Liver (tissue), 9 donors: ENCODE results near the gene MAP3K4. TPM values are rescaled to one million over a fixed set of nuclear protein-coding genes. Genes with fewer than 3 reads are reported as not detected.
"Not testable (repeated sequence)": the region's sequence is repeated elsewhere in the genome, so short reads cannot be mapped to it uniquely, and the experiment has no call there.

Experiments used
- DNase-seq: peaks from one replicate; pipeline ENCODE4 v3.0.0-alpha.2; 2017; ENCODE audit warnings: low spot score
- H3K27ac ChIP-seq, 2 donors: one replicate each; pipeline ENCODE4 v1.7.0; 2013; ENCODE audit warnings: inconsistent platforms in 2 of 2, low read length in 2 of 2, control low read depth in 1 of 2, low read depth in 1 of 2, mild to moderate bottlenecking in 1 of 2
- H3K27me3 ChIP-seq, 4 donors: one replicate each; pipeline versions ENCODE4 v1.6.1 to v1.7.0; 2013; ENCODE audit warnings: low read length in 3 of 4, inconsistent platforms in 1 of 4, mild to moderate bottlenecking in 1 of 4, moderate library complexity in 1 of 4; ENCODE audit not compliant: control insufficient read depth in 4 of 4, insufficient read depth in 4 of 4
- H3K36me3 ChIP-seq, 4 donors: one replicate each; pipeline versions ENCODE4 v1.6.1 to v1.7.0; 2013; ENCODE audit warnings: low read length in 3 of 4, mild to moderate bottlenecking in 3 of 4, low read depth in 1 of 4, moderate library complexity in 1 of 4; ENCODE audit not compliant: control insufficient read depth in 4 of 4, insufficient read depth in 3 of 4
- H3K4me1 ChIP-seq, 4 donors: one replicate each; pipeline versions ENCODE4 v1.6.1 to v1.7.0; 2013; ENCODE audit warnings: low read length in 3 of 4, mild to moderate bottlenecking in 3 of 4, moderate library complexity in 1 of 4; ENCODE audit not compliant: control insufficient read depth in 4 of 4, insufficient read depth in 4 of 4
- H3K4me3 ChIP-seq, 3 donors: one replicate each; pipeline versions ENCODE4 v1.6.1 to v1.7.0; 2013; ENCODE audit warnings: low read length in 3 of 3, control low read depth in 1 of 3, low read depth in 1 of 3, mild to moderate bottlenecking in 1 of 3
- H3K9ac ChIP-seq, 2 donors: one replicate each; pipeline ENCODE4 v1.7.0; 2013; ENCODE audit warnings: low read length in 2 of 2, mild to moderate bottlenecking in 2 of 2, moderate library complexity in 2 of 2, control low read depth in 1 of 2, low read depth in 1 of 2
- H3K9me3 ChIP-seq, 4 donors: one replicate each; pipeline versions ENCODE4 v1.6.1 to v1.7.0; 2013; ENCODE audit warnings: low read length in 3 of 4; ENCODE audit not compliant: control insufficient read depth in 4 of 4
- ATF3 ChIP-seq: IDR thresholded peaks from 2 replicates; pipeline ENCODE4 v1.6.1; 2016; ENCODE audit warnings: antibody characterized with exemption
- EGR1 ChIP-seq, 2 donors: IDR thresholded peaks; 2 replicates each; pipeline ENCODE4 v1.6.1; 2016 to 2018; ENCODE audit warnings: antibody characterized with exemption in 2 of 2, low read depth in 2 of 2
- FOXA1 ChIP-seq: IDR thresholded peaks from 2 replicates; pipeline ENCODE4 v1.6.1; 2016; ENCODE audit warnings: antibody characterized with exemption
- FOXA2 ChIP-seq: IDR thresholded peaks from 2 replicates; pipeline ENCODE4 v1.6.1; 2016; ENCODE audit warnings: antibody characterized with exemption
- GABPA ChIP-seq, 2 donors: IDR thresholded peaks in 1 of 2; conservative IDR thresholded peaks in 1 of 2; 2 replicates each; pipeline ENCODE4 v1.6.1; 2016; ENCODE audit warnings: antibody characterized with exemption in 2 of 2, mild to moderate bottlenecking in 1 of 2, moderate library complexity in 1 of 2
- HNF4A ChIP-seq, 2 donors: conservative IDR thresholded peaks; 2 replicates each; pipeline ENCODE4 v1.6.1; 2016; ENCODE audit warnings: antibody characterized with exemption in 2 of 2, mild to moderate bottlenecking in 2 of 2
- HNF4G ChIP-seq: IDR thresholded peaks from 2 replicates; pipeline ENCODE4 v1.6.1; 2016; ENCODE audit warnings: antibody characterized with exemption
- JUND ChIP-seq, 2 donors: IDR thresholded peaks; 2 replicates each; pipeline ENCODE4 v1.6.1; 2016; ENCODE audit warnings: antibody characterized with exemption in 2 of 2
- NR2F2 ChIP-seq: IDR thresholded peaks from 2 replicates; pipeline ENCODE4 v1.6.1; 2016; ENCODE audit warnings: antibody characterized with exemption
- RAD21 ChIP-seq, 2 donors: IDR thresholded peaks; 2 replicates each; pipeline ENCODE4 v1.6.1; 2016; ENCODE audit warnings: antibody characterized with exemption in 2 of 2, mild to moderate bottlenecking in 2 of 2
- REST ChIP-seq: IDR thresholded peaks from 2 replicates; pipeline ENCODE4 v1.6.1; 2016; ENCODE audit warnings: antibody characterized with exemption, mild to moderate bottlenecking
- RXRA ChIP-seq, 2 donors: IDR thresholded peaks; 2 replicates each; pipeline ENCODE4 v1.6.1; 2017 to 2018; ENCODE audit warnings: antibody characterized with exemption in 2 of 2, mild to moderate bottlenecking in 1 of 2
- SP1 ChIP-seq: IDR thresholded peaks from 2 replicates; pipeline ENCODE4 v1.6.1; 2018; ENCODE audit warnings: antibody characterized with exemption, mild to moderate bottlenecking
- TAF1 ChIP-seq: conservative IDR thresholded peaks from 2 replicates; pipeline ENCODE4 v1.6.1; 2016; ENCODE audit warnings: antibody characterized with exemption, mild to moderate bottlenecking
- YY1 ChIP-seq: IDR thresholded peaks from 2 replicates; pipeline ENCODE4 v1.6.1; 2016; ENCODE audit warnings: antibody characterized with exemption, mild to moderate bottlenecking
- ZBTB33 ChIP-seq: IDR thresholded peaks from 2 replicates; pipeline ENCODE4 v1.6.1; 2016; ENCODE audit warnings: antibody characterized with exemption
- WGBS: extraction: QIAGEN DNeasy Blood & Tissue Kit; methylation state at CpG from one replicate; pipeline ENCODE4 v1.1.7; 2013; 5-methylcytosine and 5-hydroxymethylcytosine counted together
- polyA plus RNA-seq, 2 donors: library from polyadenylated mRNA; stranded (reverse) in 1 of 2; unstranded in 1 of 2; fragments of 200-250 nt in 1 of 2; fragments of >200 nt in 1 of 2; fragmentation: Nextera tagmentation in 1 of 2; extraction: Ambion mirVana in 1 of 2; gene quantifications; one replicate each; pipeline versions ENCODE4 v1.2.1 to v1.2.3, GENCODE V29; 2013 to 2015
- total RNA-seq, 2 donors: library from RNA; depleted of rRNA; stranded (reverse); fragments of >200 nt; gene quantifications; one replicate each; pipeline ENCODE4 v1.2.3, GENCODE V29; 2014
- TF ChIP-seq, protein P1 (sequence below): IDR thresholded peaks from 2 replicates; pipeline ENCODE4 v1.6.1; 2016; ENCODE audit warnings: antibody characterized with exemption
- TF ChIP-seq, protein P2 (sequence below): fragments of 150-350 bp; IDR thresholded peaks from 2 replicates; pipeline ENCODE4 v1.5.1; 2017; ENCODE audit warnings: improper control_type of control experiment, low read depth, low read length; ENCODE audit not compliant: missing input control
- donor health status: healthy.
- donor health status: healthy.
- donor health status: healthy.
- donor health status: healthy.
- donor health status: healthy.

MAP3K4 gene
- total and polyA plus RNA-seq, 4 donors: 4.3 to 20.0 (median 11.7) TPM

- H3K9ac ChIP-seq: no peak overlapping the region
- 95% methylated on average over 2 of the region's 2 CpGs for WGBS
- H3K4me1 ChIP-seq: no peaks in the 10 kb centered on the region
- peaks cover 3 to 56% (median 30%) of the 10 kb centered on the region in 4 donors for H3K36me3 ChIP-seq
- H3K4me3 ChIP-seq: no peak overlapping the region
- no peak for DNase-seq
- no peak overlapping the region for H3K27ac ChIP-seq
- H3K27me3 ChIP-seq: no peaks in the 10 kb centered on the region
- no peak for TF ChIP-seq JUND (IDR thresholded peaks at IDR 0.05)
- no peak for TF ChIP-seq ZBTB33
- TF ChIP-seq ATF3: no peak
- TF ChIP-seq YY1: no peak
- no peak for TF ChIP-seq RAD21 (IDR thresholded peaks at IDR 0.05)
- TF ChIP-seq FOXA2: no peak
- no peak for TF ChIP-seq NR2F2
- TF ChIP-seq RXRA (IDR thresholded peaks at IDR 0.05): no peak
- no peak for TF ChIP-seq HNF4G
- TF ChIP-seq EGR1 (IDR thresholded peaks at IDR 0.05; ENCODE audit: low read depth in 2 of 2): no peak
- no peak for TF ChIP-seq TAF1
- TF ChIP-seq GABPA (IDR thresholded peaks at IDR 0.05 in 1 of 2, conservative IDR thresholded peaks at IDR 0.05 in 1 of 2): no peak
- TF ChIP-seq REST: no peak
- no peak for TF ChIP-seq HNF4A (conservative IDR thresholded peaks at IDR 0.05)
- no peak for TF ChIP-seq SP1
- TF ChIP-seq, protein P1, sequence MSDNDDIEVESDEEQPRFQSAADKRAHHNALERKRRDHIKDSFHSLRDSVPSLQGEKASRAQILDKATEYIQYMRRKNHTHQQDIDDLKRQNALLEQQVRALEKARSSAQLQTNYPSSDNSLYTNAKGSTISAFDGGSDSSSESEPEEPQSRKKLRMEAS: no peak
- TF ChIP-seq FOXA1: no peak
- TF ChIP-seq, protein P2, sequence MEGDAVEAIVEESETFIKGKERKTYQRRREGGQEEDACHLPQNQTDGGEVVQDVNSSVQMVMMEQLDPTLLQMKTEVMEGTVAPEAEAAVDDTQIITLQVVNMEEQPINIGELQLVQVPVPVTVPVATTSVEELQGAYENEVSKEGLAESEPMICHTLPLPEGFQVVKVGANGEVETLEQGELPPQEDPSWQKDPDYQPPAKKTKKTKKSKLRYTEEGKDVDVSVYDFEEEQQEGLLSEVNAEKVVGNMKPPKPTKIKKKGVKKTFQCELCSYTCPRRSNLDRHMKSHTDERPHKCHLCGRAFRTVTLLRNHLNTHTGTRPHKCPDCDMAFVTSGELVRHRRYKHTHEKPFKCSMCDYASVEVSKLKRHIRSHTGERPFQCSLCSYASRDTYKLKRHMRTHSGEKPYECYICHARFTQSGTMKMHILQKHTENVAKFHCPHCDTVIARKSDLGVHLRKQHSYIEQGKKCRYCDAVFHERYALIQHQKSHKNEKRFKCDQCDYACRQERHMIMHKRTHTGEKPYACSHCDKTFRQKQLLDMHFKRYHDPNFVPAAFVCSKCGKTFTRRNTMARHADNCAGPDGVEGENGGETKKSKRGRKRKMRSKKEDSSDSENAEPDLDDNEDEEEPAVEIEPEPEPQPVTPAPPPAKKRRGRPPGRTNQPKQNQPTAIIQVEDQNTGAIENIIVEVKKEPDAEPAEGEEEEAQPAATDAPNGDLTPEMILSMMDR: no peak
- peaks cover 0 to 4% (median under 1%) of the 10 kb centered on the region in 4 donors for H3K9me3 ChIP-seq
These were observed 126.4 kb downstream of the MAP3K4 start for GRCh38 chr6:161117942-161118341.

GRCh38 chr6:161123319-161123718 is 131.8 kb downstream of the MAP3K4 start:
- H3K27ac ChIP-seq, DNase-seq, H3K27me3 ChIP-seq, H3K4me3 ChIP-seq, H3K4me1 ChIP-seq, H3K9me3 ChIP-seq, H3K9ac ChIP-seq: not testable (repeated sequence)
- peaks cover 0 to 14% (median 6%) of the 10 kb centered on the region in 4 donors for H3K36me3 ChIP-seq
